Measurements from ENCODE around the gene VKORC1L1.
"Not testable (repeated sequence)": the region's sequence is repeated elsewhere in the genome, so short reads cannot be mapped to it uniquely, and the experiment has no call there.

The VKORC1L1 gene

DNA sequence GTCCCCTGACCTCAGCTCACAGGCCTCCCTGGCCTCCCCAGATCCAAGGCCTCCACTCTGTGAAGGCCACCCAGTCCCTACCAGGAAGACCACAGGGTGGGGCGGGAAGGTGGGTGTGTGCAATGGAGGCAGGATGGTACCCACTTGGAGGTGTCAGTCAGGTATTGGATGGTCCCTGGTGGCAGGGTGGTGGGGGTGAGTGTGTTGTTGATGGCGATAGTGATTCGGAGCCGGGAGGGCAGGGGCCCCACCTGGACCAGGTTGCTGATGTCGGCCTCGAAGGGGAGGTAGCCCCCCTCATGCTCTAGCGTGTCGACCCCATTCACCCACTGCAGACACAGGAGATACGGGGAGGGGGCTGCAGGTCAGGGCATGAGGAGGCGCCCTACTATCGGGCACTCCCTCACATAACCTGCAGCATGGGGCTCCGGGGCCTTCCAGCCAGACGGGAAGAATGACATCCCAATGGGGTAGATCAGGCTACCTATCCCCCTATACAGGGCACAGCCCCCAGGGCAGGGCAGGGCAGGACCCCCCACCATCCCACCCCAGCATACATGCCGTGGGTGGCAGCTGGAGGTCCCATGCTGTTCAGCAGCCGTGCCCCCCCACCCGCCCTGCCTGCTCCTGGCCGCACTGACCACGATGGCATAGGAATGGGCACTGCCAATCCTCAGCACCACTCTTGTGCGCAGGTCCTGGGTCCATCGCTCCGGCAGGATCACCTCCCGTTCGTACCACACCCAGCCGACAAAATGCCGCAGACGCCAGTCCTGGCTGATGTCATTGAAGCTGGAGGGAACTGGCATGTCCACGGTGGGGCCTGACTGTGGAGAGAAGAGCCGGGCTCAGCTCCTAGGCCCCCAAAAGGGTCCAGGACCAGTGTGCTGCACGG, 107.0 kb downstream of the VKORC1L1 start:
- no peak for DNase-seq

DNA sequence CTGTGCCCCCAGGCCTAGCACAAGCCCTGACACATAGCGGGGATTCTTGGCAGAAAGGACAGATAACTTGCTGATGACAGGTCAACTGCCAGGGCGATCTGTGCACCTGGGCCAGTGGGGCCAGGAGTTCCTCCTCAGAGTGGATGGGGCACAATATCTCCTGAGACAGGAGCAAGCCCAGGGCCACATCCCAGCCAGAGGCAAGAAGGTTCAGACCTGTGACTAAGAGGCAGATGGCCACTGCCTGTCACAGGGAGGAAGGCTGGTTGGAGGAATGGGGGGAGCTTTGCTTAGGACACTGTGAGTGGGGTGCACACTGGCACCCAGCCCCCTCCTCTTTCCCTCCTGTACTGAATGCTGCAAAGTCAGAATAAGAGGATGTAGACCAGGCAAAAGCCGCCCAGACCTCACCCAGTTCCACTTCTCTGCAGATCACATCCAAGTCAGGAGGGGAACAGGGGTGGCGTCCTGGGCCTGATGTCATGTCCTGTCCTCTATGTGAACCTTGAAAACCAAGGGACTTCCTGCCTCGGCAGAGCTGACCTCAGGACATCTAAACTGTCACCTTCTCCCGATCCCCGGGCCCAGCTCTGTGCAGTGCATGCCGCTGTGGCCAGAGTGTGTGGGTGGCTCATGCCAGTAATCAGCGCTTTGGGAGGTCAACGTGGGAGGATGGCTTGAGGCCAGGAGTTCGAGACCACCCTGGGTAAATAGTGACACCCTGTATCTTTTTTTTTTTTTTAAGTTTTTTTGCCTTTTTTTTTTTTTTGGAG, 107.8 kb downstream of the VKORC1L1 start:
- peak in 1 of 2 experiments; percentile 30 for DNase-seq

DNA sequence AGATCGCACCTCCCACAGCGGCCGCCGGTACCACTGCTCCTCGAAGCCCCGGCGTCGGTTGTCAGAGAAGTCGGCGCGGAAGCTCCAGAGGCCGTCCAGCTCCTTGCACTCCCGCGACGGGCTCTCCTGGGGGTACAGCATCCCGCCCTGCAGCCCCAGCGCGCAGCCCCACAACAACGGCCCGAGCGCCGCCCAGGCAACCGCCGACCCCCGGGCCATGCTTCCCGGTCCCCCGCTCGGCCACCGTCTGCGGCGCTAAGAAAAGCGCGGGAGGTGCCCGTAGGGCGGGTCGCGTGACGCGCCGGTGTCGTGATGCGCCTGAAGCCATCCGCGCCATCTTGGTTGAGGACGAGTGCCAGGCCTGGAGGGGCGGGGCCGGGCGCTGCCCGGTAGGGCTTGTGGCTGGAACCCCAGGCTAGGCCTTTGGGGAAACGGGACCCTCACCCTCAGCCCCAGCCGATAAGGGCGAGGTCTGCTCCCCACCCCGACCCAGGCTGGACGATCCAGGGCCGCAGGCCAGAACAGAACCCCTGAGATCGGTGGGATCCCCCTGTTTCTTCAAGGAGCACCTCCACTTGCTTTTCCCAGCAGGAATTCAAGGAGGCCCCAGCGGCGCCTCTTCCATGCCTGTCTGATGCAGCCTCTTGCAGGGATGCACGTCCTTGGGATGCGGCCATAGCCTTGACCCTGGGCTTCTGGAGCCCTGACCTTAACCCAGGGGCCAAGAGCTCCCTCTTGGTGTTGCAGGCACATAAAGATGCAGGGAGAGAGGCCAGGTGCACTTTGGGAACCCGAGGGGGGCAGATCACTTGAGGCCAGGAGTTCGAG, 109.3 kb downstream of the VKORC1L1 start, which contains the start of gene GUSB:
TSS of gene GUSB (minus strand) at position 249 of the 828 bp plus-strand sequence. CDS start at position 219, 30 bp downstream.
- DNase-seq: peak; percentile 86 to 89

DNA sequence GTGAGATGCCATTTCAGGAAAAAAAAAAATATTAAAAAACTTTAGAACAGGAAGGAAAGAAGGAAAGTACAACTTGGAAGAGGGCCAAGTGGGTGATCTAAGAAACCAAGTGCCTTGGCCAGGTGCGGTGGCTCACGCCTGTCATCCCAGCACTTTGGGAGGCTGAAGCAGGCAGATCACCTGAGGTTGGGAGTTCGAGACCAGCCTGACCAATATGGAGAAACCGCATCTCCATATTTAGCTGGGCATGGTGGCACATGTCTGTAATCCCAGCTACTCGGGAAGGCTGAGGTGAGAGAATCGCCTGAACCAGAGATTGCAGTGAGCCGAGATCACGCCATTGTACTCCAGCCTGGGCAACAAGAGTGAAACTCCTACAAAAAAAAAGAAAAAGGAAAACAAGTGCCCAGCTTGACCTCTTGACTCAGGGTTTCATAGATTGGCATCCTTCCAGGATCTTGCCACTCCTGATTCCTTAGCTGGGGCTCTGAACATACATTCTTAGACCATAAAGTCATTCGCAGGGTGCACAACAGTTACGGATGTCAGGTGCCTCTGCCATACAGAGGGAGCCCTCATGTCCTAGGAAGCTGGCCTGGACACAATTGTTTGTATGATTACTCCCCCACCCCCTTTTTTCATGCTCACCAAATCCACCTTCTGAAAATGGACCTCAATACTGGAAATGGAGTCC, 111.2 kb downstream of the VKORC1L1 start:
- no peak for DNase-seq

DNA sequence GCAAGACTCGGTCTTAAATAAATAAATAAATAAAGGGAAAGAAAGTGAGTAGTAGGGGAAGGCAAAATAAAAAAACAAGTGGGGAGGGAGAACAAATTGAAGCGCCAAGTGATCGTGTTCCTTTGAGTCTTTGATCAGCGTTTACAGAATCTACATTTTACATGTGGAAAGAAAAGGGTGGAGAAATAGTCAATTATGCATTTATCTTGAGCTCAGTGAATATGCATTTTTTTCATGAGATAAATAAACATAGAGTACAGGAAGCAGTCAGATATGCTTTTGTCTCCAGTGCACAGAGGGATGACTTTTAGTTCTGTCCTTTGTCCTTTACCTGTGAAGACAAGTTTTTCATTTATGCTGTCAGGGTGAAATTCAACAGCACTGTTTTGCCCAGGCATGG, 115.2 kb downstream of the VKORC1L1 start:
- no peak for DNase-seq

DNA sequence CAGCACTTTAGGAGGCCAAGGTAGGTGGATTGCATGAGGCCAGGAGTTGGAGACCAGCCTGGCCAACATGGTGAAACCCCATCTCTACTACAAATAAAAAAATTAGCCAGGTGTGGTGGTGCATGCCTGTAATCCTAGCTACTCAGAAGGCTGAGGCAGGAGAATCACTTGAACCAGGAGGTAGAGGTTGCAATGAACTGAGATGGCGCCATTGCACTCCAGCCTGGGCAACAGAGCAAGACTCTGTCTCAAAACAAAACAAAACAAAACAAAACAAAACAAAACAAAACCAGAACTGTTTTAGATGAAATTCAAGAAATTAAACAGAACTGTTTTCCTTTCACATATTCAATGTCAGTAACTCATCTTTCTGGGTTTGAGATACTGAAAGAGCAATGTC, 115.6 kb downstream of the VKORC1L1 start:
- not testable (repeated sequence) for DNase-seq

DNA sequence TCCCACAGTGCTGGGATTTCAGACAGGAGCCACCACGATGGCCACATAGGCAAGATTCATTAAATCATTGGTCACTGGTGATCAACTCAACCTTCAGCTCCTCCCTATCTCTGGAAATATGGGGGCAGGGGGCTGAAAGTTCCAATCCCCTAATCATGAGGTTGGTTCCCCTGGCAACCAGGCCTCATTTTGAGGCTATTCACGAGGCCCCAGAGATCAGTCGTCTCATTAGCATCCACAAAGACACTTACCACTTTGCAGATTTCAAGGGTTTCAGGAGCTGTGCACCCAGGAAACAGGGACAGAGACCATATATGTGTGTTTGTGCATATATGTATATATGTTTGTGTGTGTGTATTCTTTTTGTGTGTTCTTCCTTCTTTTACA, 116.8 kb downstream of the VKORC1L1 start:
- DNase-seq: no peak

DNA sequence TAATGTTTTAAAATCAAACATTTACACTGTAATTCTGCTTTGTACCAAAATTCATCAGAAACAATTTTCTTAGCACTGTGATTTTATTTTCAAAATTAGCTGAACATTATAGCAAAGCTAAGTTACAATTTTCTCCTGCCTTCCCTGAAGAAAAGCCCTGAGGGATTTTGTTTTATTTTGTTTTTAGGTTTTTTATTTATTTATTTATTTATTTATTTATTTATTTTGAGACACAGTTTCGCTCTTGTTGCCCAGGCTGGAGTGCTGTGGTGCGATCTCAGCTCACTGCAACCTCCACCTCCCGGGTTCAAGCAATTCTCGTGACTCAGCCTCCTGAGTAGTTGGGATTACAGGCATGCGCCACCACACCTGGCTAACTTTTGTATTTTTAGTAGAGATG, 119.0 kb downstream of the VKORC1L1 start:
- DNase-seq: not testable (repeated sequence)

DNA sequence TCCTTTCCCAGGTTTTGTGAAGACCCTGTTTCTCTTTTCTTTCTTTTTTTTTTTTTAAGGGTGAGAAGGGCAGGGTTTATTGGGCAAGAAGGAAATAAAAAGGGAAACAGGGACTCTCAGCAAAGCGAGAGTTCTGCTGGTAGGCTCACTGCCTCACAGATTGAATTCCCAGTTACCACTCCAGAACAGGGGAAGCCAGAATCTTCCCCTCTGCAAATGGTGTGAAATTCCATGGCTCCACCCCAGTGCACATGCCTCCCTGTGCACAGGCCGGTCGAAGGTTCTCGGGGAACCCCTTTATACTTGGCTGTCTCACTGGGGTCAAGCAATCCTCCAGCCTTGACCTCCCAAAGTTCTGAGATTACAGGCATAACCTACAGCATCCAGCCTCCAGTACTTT, 119.7 kb downstream of the VKORC1L1 start:
- DNase-seq: no peak

DNA sequence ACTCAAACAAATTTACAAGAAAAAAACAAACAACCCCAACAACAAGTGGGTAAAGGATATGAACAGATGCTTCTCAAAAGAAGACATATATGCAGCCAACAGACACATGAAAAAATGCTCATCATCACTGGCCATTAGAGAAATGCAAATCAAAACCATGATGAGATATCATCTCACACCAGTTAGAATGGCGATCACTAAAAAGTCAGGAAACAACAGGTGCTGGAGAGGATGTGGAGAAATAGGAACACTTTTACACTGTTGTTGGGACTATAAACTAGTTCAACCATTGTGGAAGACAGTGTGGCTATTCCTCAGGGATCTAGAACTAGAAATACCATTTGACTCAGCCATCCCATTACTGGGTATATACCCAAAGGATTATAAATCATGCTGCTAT, 122.1 kb downstream of the VKORC1L1 start:
- DNase-seq: not testable (repeated sequence)

DNA sequence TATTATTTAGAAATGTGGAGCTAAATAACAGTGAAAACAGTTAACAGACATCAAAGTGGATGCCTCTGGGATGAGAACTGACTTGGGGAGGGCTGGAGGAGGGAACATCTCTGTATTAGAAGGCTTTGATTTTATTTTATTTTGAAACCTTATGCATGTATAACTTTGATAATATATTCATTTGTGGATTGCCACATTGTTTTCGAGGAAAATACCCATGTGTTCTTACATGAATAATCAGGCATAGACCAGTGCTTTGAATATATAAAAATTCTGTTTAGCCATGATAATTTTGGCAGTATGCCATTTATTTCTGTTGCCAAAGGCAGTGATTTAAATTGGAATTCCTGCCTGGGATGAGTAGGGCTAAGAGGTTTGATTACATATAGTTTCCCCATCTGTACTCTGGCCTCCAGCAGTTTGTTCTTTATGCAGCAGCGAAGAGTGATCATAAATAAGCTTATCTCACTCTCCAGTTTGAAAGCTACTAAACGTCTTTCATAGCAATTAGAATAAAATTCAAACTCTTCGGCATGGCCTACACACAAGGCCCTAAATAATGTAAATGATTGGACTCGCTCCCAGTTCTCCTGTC, 128.0 kb downstream of the VKORC1L1 start:
- not testable (repeated sequence) for DNase-seq

DNA sequence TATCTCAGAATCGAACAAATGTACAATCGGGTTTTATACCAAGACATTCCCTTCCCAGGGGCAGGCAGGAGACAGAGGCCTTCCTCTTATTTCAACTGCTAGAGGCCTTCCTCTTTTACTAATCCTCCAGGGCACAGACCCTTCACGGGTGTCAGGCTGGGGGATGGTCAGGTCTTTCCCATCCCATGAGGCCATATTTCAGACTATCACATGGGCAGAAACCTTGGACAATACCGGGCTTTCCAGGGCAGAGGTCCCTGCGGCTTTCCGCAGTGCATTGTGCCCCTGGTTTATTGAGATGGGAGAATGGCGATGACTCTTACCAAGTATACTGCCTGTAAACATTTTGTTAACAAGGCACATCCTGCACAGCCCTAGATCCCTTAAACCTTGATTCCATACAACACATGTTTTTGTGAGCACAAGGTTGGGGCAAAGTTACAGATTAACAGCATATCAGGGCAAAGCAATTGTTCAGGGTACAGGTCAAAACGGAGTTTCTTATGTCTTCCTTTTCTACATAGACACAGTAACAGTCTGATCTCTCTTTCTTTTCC, 132.3 kb downstream of the VKORC1L1 start:
- not testable (repeated sequence) for DNase-seq

DNA sequence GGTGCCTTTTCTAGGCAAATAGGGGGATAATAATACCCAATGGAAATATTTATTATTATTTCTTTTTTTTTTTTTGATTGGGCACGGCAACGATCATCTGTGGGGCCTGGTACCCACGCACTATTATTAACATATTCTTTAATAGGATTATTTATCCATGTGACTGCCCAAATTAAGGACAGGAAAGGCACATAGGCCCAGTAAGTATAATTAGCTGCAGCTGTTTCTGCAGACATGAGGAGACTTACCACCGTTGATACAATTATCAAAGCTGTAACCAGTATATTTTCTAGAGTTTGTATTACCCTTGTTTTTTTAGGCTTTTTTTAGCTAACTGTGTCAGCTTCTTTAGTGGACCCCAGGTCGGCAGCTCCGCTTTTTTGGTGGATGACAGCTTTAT, 134.4 kb downstream of the VKORC1L1 start:
- no peak for DNase-seq
